ENCODE measurements around the gene PRRC2A.

- no peak for TF ChIP-seq CTCF (IDR thresholded peaks at IDR 0.05)
- no peak for TF ChIP-seq POLR2AphosphoS5 (IDR thresholded peaks at IDR 0.05; ENCODE audit: insufficient read depth in 1 of 2, low read depth in 1 of 2)
- no peak for TF ChIP-seq POLR2A (IDR thresholded peaks at IDR 0.05)
These were observed 13.2 kb upstream of the PRRC2A start for GRCh38 chr6:31607317-31607716.
